Activated T-cell treated with anti-CD3 and anti-CD28 coated beads, Interleukin-2, amount 50 U/mL, for 1 hour (primary cell): ENCODE data around the gene MAP3K19.

Source experiments
- DNase-seq: peaks from one replicate; pipeline ENCODE4 v3.0.0-alpha.2; 2020

The MAP3K19 gene

DNA sequence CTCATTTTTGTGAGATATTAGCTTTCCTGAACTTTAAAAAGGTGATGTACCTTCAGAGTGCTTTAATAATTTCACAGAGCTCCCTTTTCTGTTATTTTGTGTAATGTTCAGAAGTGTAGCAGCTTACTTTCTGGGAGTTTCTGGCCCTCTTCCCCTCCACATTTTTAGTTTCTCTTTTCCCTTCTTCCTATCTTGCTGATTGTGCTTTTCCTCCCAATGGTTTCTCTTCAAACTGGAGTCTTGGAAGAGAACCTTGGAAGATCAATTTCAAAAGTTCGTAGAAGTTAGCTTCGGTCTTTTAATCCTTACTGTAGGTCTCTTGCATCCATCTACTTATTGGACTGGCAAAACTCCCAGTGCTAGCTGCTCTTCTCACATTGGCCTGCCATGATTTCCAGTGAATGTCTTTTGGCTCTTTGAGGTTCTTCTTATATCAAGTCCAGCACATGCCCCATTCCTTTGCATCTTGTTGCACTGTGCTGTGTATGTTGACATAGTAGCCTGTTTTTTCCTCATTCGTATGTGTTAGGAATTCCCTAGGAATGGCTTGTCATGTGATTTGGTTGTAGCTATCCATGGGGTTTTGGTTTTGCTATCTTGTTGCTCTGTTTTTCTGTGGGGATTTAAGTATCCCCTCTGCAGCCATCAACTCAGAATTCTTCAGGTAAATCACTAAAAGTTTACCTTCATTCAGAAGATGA lies 120.9 kb downstream of the MAP3K19 start:
- no peak for DNase-seq

DNA sequence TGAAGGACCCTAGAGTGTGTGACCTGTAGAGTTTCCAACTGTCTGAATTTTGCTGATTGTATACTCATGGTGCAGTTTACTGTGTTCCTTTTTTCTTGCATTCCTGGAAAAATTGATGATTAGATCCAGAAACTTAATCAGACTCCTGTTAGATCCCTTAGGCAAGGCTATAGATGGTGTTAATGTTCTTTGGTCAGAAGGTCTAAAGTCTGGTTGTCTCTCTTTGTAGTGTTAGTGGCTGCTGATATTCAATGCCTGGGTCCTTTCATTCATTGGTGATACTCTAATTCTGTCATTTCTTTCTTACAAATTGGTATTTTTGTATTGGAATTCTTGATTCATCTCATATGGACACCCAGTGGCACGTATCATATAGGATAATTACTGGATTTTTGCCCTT lies 122.3 kb downstream of the MAP3K19 start:
- DNase-seq, result no peak

DNA sequence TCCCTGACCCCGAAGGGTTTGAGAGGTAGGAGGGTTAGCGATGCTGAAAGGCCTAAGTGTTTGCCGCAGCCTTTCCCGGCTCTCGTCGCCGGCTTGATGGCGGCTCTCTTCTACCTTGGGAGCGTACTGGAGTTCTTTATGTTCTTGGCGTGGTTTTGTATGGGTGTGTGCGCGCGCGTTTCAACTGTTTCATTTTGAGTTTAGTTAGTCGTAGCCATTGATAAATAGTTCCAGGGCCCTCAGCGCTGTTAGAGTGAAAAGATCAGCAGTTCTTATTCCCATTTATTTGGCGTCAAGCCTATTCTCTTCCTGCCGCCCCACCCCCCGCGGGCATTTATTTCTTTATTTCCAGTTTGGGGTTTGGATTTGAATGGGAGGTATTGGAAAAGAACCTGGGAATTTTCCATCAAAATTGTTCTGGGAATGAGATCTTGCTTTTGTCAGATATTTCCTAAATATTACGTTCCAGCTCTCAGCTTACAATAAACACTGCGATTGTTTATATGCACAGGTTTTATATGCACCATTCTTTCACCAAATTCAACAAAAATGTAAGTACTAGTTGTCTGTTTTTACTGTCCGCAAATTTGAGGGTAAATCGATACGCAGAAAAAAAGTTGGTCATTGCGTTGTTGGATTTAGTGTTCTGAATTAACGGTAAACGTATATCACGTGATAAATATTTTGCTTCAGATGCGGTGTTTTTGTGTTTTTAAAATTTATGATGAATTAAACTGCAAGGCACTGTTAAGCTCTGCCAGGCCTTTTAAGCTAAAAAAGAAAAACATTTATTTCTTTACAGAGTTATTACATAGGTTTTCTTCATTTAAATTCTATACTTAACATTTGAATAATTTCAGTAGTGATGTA lies 127.7 kb downstream of the MAP3K19 start:
- no peak for DNase-seq

DNA sequence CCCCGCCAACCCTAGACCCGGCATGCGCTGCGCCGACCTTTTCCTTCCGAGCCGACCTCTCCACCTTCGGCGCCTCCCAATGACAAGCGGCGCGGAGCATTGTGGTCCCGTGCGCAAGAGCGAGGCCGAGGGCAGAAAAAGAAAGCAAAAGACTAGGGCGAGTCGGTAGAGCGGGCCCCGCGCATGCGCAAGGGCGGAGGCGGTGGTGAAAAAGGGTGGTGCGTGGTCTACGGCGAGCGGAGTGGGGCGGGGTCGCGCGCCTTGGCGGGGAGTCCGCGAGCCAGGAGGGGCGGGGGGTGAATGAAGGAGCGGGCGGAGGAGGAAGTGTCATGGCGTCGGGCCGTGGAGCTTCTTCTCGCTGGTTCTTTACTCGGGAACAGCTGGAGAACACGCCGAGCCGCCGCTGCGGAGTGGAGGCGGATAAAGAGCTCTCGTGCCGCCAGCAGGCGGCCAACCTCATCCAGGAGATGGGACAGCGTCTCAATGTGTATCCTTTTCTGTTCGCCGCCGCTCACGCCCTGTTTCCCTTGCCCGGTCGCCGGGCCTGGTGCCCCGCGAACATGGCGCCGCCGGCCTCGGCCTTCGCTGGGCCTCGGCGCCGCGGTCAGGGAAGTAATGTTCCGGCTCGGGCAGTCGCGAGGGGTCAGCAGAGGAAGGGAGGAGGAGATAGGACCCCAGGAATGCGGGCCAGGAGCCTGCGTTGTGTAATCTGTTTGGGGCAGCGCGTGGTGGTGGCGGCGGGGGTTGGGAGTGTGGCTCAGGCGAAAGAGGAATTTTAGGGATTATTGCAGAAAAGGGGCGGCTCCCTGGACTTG lies 128.5 kb downstream of the MAP3K19 start, which contains the start of gene CCNT2:
Gene CCNT2, plus strand, starts transcription at position 297 of the 815 bp plus-strand sequence. Its CDS starts 33 bp downstream, at position 330.
- DNase-seq, result peak; percentile 99

DNA sequence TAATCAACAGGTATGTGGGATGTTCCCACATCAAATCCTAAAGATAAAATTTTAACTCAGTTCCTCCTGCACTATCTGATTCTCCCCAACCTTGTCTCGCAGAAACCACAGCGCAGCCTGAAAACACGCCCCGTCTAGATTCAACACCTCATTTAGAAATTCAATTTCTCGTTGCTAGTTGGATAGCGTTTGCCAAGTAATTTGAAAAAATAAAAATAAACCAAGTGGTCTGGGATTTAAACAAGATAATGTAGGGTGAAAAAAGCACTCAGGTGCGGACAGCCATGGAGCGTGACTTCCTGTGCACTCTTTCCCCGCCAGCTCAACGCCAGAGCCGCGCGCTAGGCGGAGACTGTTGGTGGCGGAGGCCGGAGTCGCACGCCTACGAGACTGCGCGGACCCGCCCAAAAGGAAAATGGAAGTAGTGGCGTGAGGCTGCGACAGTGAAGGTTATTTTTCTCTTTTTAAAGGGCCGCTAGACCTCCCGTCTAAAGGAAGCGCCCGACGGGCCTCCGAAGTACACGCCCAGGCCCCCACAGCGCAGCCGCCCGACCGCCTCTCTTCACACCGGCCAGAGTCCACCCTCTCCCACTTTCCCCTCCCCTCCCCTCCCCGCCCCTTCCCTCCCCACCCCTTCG lies 129.2 kb downstream of the MAP3K19 start:
- DNase-seq, result peak; percentile 87

DNA sequence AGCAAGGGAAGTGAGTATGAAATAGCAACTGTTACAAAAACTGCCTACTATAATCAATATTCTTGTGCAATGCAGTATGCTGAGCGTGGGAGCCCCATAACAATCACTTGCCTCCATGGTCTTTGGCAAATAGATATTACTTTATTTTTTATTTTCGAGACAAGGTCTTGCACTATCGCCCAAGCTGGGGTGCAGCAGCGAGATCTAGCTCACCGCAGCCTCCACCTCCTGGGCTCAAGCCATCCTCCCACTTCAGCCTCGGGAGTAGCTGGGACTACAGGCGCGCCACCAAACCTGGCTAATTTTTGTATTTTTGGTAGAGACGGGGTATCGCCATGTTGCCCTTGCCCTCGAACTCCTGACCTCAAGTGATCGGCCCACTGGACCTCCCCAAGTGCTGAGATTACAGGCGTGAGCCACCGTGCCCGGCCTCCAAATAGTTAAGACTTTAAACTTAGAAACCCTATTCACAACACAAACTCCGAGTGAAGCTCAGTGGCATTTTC lies 129.8 kb downstream of the MAP3K19 start:
- DNase-seq, result peak; percentile 35
